NK-92 (cell line): ENCODE data around the gene ATP8B1.
"Not testable (repeated sequence)": the region's sequence is repeated elsewhere in the genome, so short reads cannot be mapped to it uniquely, and the experiment has no call there.

Experiments
- DNase-seq: peaks from one replicate; lab custom pipeline; 2025; ENCODE audit not compliant: unreplicated experiment; lab: John Stamatoyannopoulos, UW

Gene ATP8B1

GRCh38 chr18:57803103-57803969, at the start of gene ATP8B1:
TSS of gene ATP8B1 (minus strand) at chr18:57803315. CDS start at chr18:57731807, 71,508 bp downstream.
- DNase-seq = no peak

GRCh38 chr18:57850063-57850462, 46.9 kb upstream of the ATP8B1 start:
- DNase-seq = no peak

GRCh38 chr18:57848374-57848773, 45.3 kb upstream of the ATP8B1 start:
- DNase-seq = not testable (repeated sequence)

GRCh38 chr18:57847431-57847830, 44.3 kb upstream of the ATP8B1 start:
- DNase-seq = not testable (repeated sequence)

- no peak for DNase-seq
Observed at GRCh38 chr18:57846258-57846657, 43.1 kb upstream of the ATP8B1 start.

GRCh38 chr18:57845605-57846074, 42.5 kb upstream of the ATP8B1 start:
- DNase-seq = no peak

- no peak for DNase-seq
Observed at GRCh38 chr18:57844319-57844718, 41.2 kb upstream of the ATP8B1 start.

GRCh38 chr18:57843386-57843785, 40.3 kb upstream of the ATP8B1 start:
- DNase-seq = no peak

- DNase-seq = no peak
Observed at GRCh38 chr18:57841568-57841967, 38.5 kb upstream of the ATP8B1 start.

- DNase-seq = no peak
Observed at GRCh38 chr18:57839942-57840381, 36.8 kb upstream of the ATP8B1 start.

- DNase-seq = no peak
Observed at GRCh38 chr18:57837917-57838548, 34.9 kb upstream of the ATP8B1 start.

GRCh38 chr18:57836557-57836956, 33.4 kb upstream of the ATP8B1 start:
- no peak for DNase-seq

GRCh38 chr18:57835904-57836303, 32.8 kb upstream of the ATP8B1 start:
- DNase-seq = no peak

- no peak for DNase-seq
Observed at GRCh38 chr18:57834616-57835015, 31.5 kb upstream of the ATP8B1 start.

- DNase-seq = no peak
Observed at GRCh38 chr18:57833441-57834101, 30.5 kb upstream of the ATP8B1 start.

GRCh38 chr18:57832730-57833129, 29.6 kb upstream of the ATP8B1 start:
- DNase-seq = no peak

- DNase-seq = no peak
Observed at GRCh38 chr18:57831597-57832377, 28.7 kb upstream of the ATP8B1 start.

GRCh38 chr18:57827646-57828045, 24.5 kb upstream of the ATP8B1 start:
- DNase-seq = no peak

- DNase-seq = no peak
Observed at GRCh38 chr18:57826252-57826651, 23.1 kb upstream of the ATP8B1 start.

GRCh38 chr18:57820583-57820982, 17.5 kb upstream of the ATP8B1 start:
- DNase-seq = not testable (repeated sequence)
